Sigmoid colon (tissue), 4 donors: Measurements from ENCODE around the gene HDLBP.

Experiments used
- CTCF ChIP-seq, 4 experiments: fragments of 450-650 bp in 3 of 4; fragments of 200-600 bp in 1 of 4; IDR thresholded peaks; one replicate each; pipeline ENCODE4 v1.5.1; 2016 to 2019; ENCODE audit warnings: antibody characterized with exemption in 4 of 4, mild to moderate bottlenecking in 3 of 4, moderate library complexity in 2 of 4
- EP300 ChIP-seq, 4 donors: sonication (generic); formaldehyde crosslinking; IDR thresholded peaks; one replicate each; pipeline ENCODE4 v1.6.1; 2017; ENCODE audit warnings: antibody characterized with exemption in 4 of 4
- POLR2AphosphoS5 ChIP-seq, 4 donors: sonication (generic); formaldehyde crosslinking; IDR thresholded peaks; one replicate each; pipeline ENCODE4 v1.6.1; 2017; ENCODE audit warnings: antibody characterized with exemption in 4 of 4

DNA sequence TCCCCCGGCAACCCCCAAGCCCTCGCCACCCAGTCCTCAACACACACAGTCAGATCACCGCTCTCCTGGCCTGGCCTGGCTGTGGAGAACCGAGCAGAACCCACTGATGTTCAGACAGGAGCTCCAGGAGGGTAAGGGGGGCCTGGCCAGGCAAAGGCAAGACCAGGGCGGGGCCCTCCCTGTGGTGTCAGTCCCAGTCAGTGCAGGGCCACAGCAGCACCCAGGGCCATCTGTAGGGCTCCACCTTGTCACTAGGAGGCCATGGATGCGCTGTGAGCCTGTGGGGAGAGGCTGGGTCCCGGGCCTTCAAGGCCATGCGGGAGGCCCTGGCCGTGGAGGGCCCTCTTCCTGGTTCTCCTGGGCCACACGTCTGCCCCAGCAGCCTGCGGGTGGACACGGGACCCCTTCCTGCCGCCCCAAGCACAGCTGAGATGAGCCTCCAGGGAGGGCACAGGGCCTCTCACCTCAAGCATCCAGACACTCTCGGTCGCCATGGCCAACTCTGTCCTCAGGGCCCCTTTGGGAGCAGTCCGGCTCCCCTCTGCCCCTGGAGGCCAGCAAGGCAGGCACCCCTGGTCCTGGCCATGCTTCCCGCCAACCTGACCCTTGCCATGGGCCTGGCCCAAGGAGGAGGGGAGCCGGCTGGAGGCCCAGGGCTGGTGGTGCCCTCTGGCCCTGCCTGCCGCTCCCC is 125.0 kb downstream of the HDLBP start:
- no peak for TF ChIP-seq CTCF (IDR thresholded peaks at IDR 0.05)
- TF ChIP-seq EP300 (IDR thresholded peaks at IDR 0.05), result no peak
- TF ChIP-seq POLR2AphosphoS5 (IDR thresholded peaks at IDR 0.05), result no peak
